ENCODE results near the gene PELI3.

The PELI3 gene

GRCh38 chr11:66505276-66505816 lies 38.6 kb downstream of the PELI3 start:
- H3K4me3 ChIP-seq (replicated peaks; ENCODE audit: insufficient read depth, low read length): no peak overlapping the region
- TF ChIP-seq, protein P1, sequence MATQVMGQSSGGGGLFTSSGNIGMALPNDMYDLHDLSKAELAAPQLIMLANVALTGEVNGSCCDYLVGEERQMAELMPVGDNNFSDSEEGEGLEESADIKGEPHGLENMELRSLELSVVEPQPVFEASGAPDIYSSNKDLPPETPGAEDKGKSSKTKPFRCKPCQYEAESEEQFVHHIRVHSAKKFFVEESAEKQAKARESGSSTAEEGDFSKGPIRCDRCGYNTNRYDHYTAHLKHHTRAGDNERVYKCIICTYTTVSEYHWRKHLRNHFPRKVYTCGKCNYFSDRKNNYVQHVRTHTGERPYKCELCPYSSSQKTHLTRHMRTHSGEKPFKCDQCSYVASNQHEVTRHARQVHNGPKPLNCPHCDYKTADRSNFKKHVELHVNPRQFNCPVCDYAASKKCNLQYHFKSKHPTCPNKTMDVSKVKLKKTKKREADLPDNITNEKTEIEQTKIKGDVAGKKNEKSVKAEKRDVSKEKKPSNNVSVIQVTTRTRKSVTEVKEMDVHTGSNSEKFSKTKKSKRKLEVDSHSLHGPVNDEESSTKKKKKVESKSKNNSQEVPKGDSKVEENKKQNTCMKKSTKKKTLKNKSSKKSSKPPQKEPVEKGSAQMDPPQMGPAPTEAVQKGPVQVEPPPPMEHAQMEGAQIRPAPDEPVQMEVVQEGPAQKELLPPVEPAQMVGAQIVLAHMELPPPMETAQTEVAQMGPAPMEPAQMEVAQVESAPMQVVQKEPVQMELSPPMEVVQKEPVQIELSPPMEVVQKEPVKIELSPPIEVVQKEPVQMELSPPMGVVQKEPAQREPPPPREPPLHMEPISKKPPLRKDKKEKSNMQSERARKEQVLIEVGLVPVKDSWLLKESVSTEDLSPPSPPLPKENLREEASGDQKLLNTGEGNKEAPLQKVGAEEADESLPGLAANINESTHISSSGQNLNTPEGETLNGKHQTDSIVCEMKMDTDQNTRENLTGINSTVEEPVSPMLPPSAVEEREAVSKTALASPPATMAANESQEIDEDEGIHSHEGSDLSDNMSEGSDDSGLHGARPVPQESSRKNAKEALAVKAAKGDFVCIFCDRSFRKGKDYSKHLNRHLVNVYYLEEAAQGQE (IDR thresholded peaks at IDR 0.05; ENCODE audit: insufficient replicate concordance, low read depth): no peak
- TF ChIP-seq POLR2AphosphoS5 (IDR thresholded peaks at IDR 0.05; ENCODE audit: low read depth) (no peak), GABPA (IDR thresholded peaks at IDR 0.05; ENCODE audit: low read depth) (no peak), SPI1 (IDR thresholded peaks at IDR 0.05; ENCODE audit: borderline replicate concordance, low read depth) (no peak)
- TF ChIP-seq, protein P2, sequence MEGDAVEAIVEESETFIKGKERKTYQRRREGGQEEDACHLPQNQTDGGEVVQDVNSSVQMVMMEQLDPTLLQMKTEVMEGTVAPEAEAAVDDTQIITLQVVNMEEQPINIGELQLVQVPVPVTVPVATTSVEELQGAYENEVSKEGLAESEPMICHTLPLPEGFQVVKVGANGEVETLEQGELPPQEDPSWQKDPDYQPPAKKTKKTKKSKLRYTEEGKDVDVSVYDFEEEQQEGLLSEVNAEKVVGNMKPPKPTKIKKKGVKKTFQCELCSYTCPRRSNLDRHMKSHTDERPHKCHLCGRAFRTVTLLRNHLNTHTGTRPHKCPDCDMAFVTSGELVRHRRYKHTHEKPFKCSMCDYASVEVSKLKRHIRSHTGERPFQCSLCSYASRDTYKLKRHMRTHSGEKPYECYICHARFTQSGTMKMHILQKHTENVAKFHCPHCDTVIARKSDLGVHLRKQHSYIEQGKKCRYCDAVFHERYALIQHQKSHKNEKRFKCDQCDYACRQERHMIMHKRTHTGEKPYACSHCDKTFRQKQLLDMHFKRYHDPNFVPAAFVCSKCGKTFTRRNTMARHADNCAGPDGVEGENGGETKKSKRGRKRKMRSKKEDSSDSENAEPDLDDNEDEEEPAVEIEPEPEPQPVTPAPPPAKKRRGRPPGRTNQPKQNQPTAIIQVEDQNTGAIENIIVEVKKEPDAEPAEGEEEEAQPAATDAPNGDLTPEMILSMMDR (IDR thresholded peaks at IDR 0.05; ENCODE audit: insufficient read depth, low read length): no peak
- no peaks in the 10 kb centered on the region for H3K27me3 ChIP-seq (ENCODE audit: insufficient read depth, poor library complexity, severe bottlenecking)
- DNase-seq (ENCODE audit: low read depth in 1 of 2, low spot score in 1 of 2): no peak
- no peak overlapping the region for H3K27ac ChIP-seq (replicated peaks)

- H3K4me3 ChIP-seq (replicated peaks; ENCODE audit: insufficient read depth, low read length): no peak overlapping the region
- H3K27me3 ChIP-seq (ENCODE audit: insufficient read depth, poor library complexity, severe bottlenecking): no peaks in the 10 kb centered on the region
- H3K27ac ChIP-seq (replicated peaks): peak overlapping the region; percentile 55
- TF ChIP-seq, protein P2 (IDR thresholded peaks at IDR 0.05; ENCODE audit: insufficient read depth, low read length): no peak
- no peak for TF ChIP-seq SPI1 (IDR thresholded peaks at IDR 0.05; ENCODE audit: borderline replicate concordance, low read depth)
- DNase-seq (ENCODE audit: low read depth in 1 of 2, low spot score in 1 of 2): peak in 1 of 2 experiments; percentile 81
Measured at GRCh38 chr11:66509131-66509561, 42.4 kb downstream of the PELI3 start.

GRCh38 chr11:66510271-66510989 lies 43.7 kb downstream of the PELI3 start, which contains the start of gene BBS1:
Gene BBS1, plus strand, starts transcription at chr11:66510635. Its CDS starts 25 bp downstream, at chr11:66510660.
- Histone ChIP-seq H3K27ac (replicated peaks) (peak within 1 kb of the TSS; percentile 55), H3K4me3 (replicated peaks; ENCODE audit: insufficient read depth, low read length) (peak within 1 kb of the TSS; percentile 95), H3K27me3 (ENCODE audit: insufficient read depth, poor library complexity, severe bottlenecking) (no peaks in the 10 kb centered on the region)
- DNase-seq (ENCODE audit: low read depth in 1 of 2, low spot score in 1 of 2): peak; percentile 58 to 81
- TF ChIP-seq SPI1 (IDR thresholded peaks at IDR 0.05; ENCODE audit: borderline replicate concordance, low read depth): no peak
- peak; percentile 90 for TF ChIP-seq POLR2AphosphoS5 (IDR thresholded peaks at IDR 0.05; ENCODE audit: low read depth)
- TF ChIP-seq GABPA (IDR thresholded peaks at IDR 0.05; ENCODE audit: low read depth): peak; percentile 81
- TF ChIP-seq, protein P2 (IDR thresholded peaks at IDR 0.05; ENCODE audit: insufficient read depth, low read length): no peak
- TF ChIP-seq, protein P1 (IDR thresholded peaks at IDR 0.05; ENCODE audit: insufficient replicate concordance, low read depth): peak; percentile 60

Measured in HL-60 (cell line).